ENCODE measurements around the gene SRRM3. TPM values are rescaled to one million over a fixed set of nuclear protein-coding genes. Genes with fewer than 3 reads are reported as not detected.
A peak's percentile ranks its signal among the peaks of the same experiment; 100 is the strongest.

The SRRM3 gene
- total RNA-seq, 1 donor from 2014 or later = 2.2 TPM

DNA sequence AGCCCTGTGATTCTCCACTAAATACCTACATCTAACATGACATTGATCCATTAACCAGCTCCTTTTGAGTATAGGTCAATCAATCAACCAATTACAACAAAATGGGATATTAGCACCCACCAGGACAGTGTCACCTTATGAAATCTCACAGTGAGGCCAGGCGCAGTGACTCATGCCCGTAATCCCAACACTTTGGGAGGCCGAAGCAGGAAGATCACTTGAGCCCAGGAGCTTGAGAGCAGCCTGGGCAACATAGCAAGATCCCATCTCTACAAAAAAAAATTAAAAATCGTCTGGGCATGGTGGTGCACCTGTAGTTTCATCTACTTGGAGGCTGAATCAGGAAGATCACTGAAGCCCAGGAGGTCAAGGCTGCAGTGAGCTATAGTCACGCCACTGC is 28.5 kb downstream of the SRRM3 start:
- Mint-ChIP-seq H3K4me3 (no peak overlapping the region), H3K36me3 (no peaks in the 10 kb centered on the region), H3K27ac (no peak overlapping the region), H3K9me3 (no peaks in the 10 kb centered on the region), H3K27me3 (ENCODE audit: insufficient read depth, low read depth) (peaks cover 35% of the 10 kb centered on the region), H3K4me1 (peaks cover 37% of the 10 kb centered on the region)
- Histone ChIP-seq H3K9me3 (ENCODE audit: low read depth) (no peaks in the 10 kb centered on the region), H3K9ac (no peak overlapping the region), H4K20me1 (ENCODE audit: low read depth) (no peaks in the 10 kb centered on the region), H3K36me3 (no peaks in the 10 kb centered on the region), H3K27ac (no peak overlapping the region), H3K4me3 (no peak overlapping the region), H3K79me2 (ENCODE audit: low read depth) (no peaks in the 10 kb centered on the region), H3F3A (ENCODE audit: low read depth) (peaks cover 24% of the 10 kb centered on the region), H2AFZ (replicated peaks) (no peak overlapping the region), H3K4me2 (no peak overlapping the region), H3K4me1 (peaks cover 15% of the 10 kb centered on the region), H3K27me3 (peaks cover 19% of the 10 kb centered on the region)
- TF ChIP-seq EZH2phosphoT487 (IDR thresholded peaks at IDR 0.05) (no peak), EZH2 (IDR thresholded peaks at IDR 0.05) (no peak)
- TF ChIP-seq, protein P1, sequence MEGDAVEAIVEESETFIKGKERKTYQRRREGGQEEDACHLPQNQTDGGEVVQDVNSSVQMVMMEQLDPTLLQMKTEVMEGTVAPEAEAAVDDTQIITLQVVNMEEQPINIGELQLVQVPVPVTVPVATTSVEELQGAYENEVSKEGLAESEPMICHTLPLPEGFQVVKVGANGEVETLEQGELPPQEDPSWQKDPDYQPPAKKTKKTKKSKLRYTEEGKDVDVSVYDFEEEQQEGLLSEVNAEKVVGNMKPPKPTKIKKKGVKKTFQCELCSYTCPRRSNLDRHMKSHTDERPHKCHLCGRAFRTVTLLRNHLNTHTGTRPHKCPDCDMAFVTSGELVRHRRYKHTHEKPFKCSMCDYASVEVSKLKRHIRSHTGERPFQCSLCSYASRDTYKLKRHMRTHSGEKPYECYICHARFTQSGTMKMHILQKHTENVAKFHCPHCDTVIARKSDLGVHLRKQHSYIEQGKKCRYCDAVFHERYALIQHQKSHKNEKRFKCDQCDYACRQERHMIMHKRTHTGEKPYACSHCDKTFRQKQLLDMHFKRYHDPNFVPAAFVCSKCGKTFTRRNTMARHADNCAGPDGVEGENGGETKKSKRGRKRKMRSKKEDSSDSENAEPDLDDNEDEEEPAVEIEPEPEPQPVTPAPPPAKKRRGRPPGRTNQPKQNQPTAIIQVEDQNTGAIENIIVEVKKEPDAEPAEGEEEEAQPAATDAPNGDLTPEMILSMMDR (IDR thresholded peaks at IDR 0.05) = no peak
- DNase-seq (ENCODE audit: low spot score) = no peak

DNA sequence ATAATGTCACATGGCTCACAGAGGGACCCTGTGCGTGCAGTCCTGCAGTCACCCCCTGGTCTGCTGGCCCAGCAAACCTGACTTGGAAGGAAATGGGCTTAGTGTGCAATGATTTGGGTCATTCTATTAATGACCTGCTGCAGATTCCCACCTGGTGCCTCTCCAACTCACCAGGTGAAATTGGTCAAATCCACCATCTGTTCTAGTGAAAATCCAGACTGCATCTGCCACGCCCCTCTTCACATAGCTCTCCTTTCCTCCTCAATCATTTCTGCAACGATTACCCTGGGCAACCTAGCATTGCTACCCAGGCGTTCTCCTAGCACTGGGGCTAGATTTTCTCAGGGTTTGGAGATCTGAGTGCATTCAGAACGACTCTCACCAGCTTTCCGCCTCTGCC is 29.4 kb downstream of the SRRM3 start:
- TF ChIP-seq EZH2 (IDR thresholded peaks at IDR 0.05) (no peak), EZH2phosphoT487 (IDR thresholded peaks at IDR 0.05) (no peak)
- TF ChIP-seq, protein P1 (IDR thresholded peaks at IDR 0.05) = no peak
- H3K4me3 ChIP-seq = no peak overlapping the region
- H3K36me3 ChIP-seq = no peaks in the 10 kb centered on the region
- H3K27me3 Mint-ChIP-seq (ENCODE audit: insufficient read depth, low read depth) = peaks cover 38% of the 10 kb centered on the region
- H4K20me1 ChIP-seq (ENCODE audit: low read depth) = no peaks in the 10 kb centered on the region
- no peaks in the 10 kb centered on the region for H3K79me2 ChIP-seq (ENCODE audit: low read depth)
- no peak overlapping the region for H2AFZ ChIP-seq (replicated peaks)
- peaks cover 19% of the 10 kb centered on the region for H3K27me3 ChIP-seq
- peaks cover 18% of the 10 kb centered on the region for H3K4me1 ChIP-seq
- no peak overlapping the region for H3K4me3 Mint-ChIP-seq
- H3K27ac Mint-ChIP-seq = no peak overlapping the region
- no peak overlapping the region for H3K27ac ChIP-seq
- no peaks in the 10 kb centered on the region for H3K9me3 Mint-ChIP-seq
- DNase-seq (ENCODE audit: low spot score) = no peak
- peak overlapping the region; percentile 13 for H3K4me2 ChIP-seq
- peaks cover 24% of the 10 kb centered on the region for H3F3A ChIP-seq (ENCODE audit: low read depth)
- no peaks in the 10 kb centered on the region for H3K36me3 Mint-ChIP-seq
- no peaks in the 10 kb centered on the region for H3K9me3 ChIP-seq (ENCODE audit: low read depth)
- H3K9ac ChIP-seq = no peak overlapping the region
- peaks cover 40% of the 10 kb centered on the region for H3K4me1 Mint-ChIP-seq

DNA sequence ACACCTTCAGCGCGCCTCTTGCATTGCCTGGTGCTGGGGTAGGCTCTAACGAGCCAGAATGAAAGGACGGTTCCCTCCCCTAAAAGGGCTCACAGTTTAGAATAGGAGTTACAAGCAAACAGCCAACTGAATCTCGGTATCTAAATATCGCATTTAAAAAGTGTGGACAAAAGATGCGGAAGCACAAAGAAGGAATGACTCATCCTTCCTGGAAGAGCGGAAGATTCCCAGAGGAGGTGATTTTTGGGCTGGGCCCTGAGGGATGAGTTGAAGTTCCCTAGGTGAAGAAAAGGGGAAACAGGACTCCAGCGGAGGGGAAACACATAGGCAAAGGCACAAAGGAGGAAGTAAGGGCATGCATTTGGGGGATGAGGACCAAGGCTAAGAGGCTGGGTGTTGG is 29.9 kb downstream of the SRRM3 start:
- Mint-ChIP-seq H3K27me3 (ENCODE audit: insufficient read depth, low read depth) (peaks cover 39% of the 10 kb centered on the region), H3K9me3 (no peaks in the 10 kb centered on the region), H3K36me3 (no peaks in the 10 kb centered on the region), H3K27ac (no peak overlapping the region), H3K4me1 (peaks cover 41% of the 10 kb centered on the region), H3K4me3 (peak overlapping the region; percentile 7)
- Histone ChIP-seq H3K79me2 (ENCODE audit: low read depth) (no peaks in the 10 kb centered on the region), H3K9me3 (ENCODE audit: low read depth) (no peaks in the 10 kb centered on the region), H4K20me1 (ENCODE audit: low read depth) (no peaks in the 10 kb centered on the region), H3K4me2 (peak overlapping the region; percentile 13), H2AFZ (replicated peaks) (no peak overlapping the region), H3K4me1 (peaks cover 18% of the 10 kb centered on the region), H3F3A (ENCODE audit: low read depth) (peaks cover 24% of the 10 kb centered on the region), H3K9ac (no peak overlapping the region), H3K4me3 (no peak overlapping the region), H3K27ac (no peak overlapping the region), H3K27me3 (peaks cover 19% of the 10 kb centered on the region), H3K36me3 (no peaks in the 10 kb centered on the region)
- DNase-seq (ENCODE audit: low spot score) = no peak
- TF ChIP-seq, protein P1 (IDR thresholded peaks at IDR 0.05) = no peak
- no peak for TF ChIP-seq EZH2 (IDR thresholded peaks at IDR 0.05)
- TF ChIP-seq EZH2phosphoT487 (IDR thresholded peaks at IDR 0.05) = no peak
